ENCODE results near the gene CXCL16. TPM values are rescaled to one million over a fixed set of nuclear protein-coding genes. Genes with fewer than 3 reads are reported as not detected.
"Not testable (repeated sequence)": the region's sequence is repeated elsewhere in the genome, so short reads cannot be mapped to it uniquely, and the experiment has no call there.

CXCL16 gene
- total RNA-seq, 4 donors from 2014 or later = 12.5 to 33.9 (median 18.8) TPM

GRCh38 chr17:4719146-4719545 lies 20.6 kb downstream of the CXCL16 start:
- Histone ChIP-seq H3K9me3 (no peaks in the 10 kb centered on the region), H3K4me1 (no peaks in the 10 kb centered on the region), H3K27me3 (no peaks in the 10 kb centered on the region), H3K4me3 (no peak overlapping the region), H3K36me3 (peaks cover 35% of the 10 kb centered on the region), H3K27ac (no peak overlapping the region)
- DNase-seq (ENCODE audit: low spot score in 2 of 2) = no peak
- WGBS = 72% methylated on average over 10 of the region's 10 CpGs
- TF ChIP-seq CTCF (IDR thresholded peaks at IDR 0.05) (no peak), POLR2AphosphoS5 (IDR thresholded peaks at IDR 0.05) (no peak), EP300 (IDR thresholded peaks at IDR 0.05) (no peak), POLR2A (IDR thresholded peaks at IDR 0.05) (no peak)

- Histone ChIP-seq H3K9me3 (no peaks in the 10 kb centered on the region), H3K4me3 (no peak overlapping the region), H3K36me3 (peaks cover 35% of the 10 kb centered on the region), H3K27ac (no peak overlapping the region), H3K4me1 (no peaks in the 10 kb centered on the region), H3K27me3 (no peaks in the 10 kb centered on the region)
- WGBS = 90% methylated on average over 10 of the region's 13 CpGs
- TF ChIP-seq POLR2A (IDR thresholded peaks at IDR 0.05) = no peak
- no peak for TF ChIP-seq CTCF (IDR thresholded peaks at IDR 0.05)
- no peak for TF ChIP-seq EP300 (IDR thresholded peaks at IDR 0.05)
- TF ChIP-seq POLR2AphosphoS5 (IDR thresholded peaks at IDR 0.05) = no peak
- no peak for DNase-seq (ENCODE audit: low spot score in 2 of 2)
Observed at GRCh38 chr17:4718276-4718675, 21.5 kb downstream of the CXCL16 start.

- 86% methylated on average over 15 of the region's 17 CpGs for WGBS
- no peaks in the 10 kb centered on the region for H3K27me3 ChIP-seq
- no peak overlapping the region for H3K4me3 ChIP-seq
- H3K27ac ChIP-seq = no peak overlapping the region
- H3K9me3 ChIP-seq = no peaks in the 10 kb centered on the region
- TF ChIP-seq EP300 (IDR thresholded peaks at IDR 0.05) = no peak
- TF ChIP-seq POLR2A (IDR thresholded peaks at IDR 0.05) = no peak
- no peak for DNase-seq (ENCODE audit: low spot score in 2 of 2)
- no peaks in the 10 kb centered on the region for H3K4me1 ChIP-seq
- H3K36me3 ChIP-seq = peaks cover 35% of the 10 kb centered on the region
Observed at GRCh38 chr17:4717791-4718190, 21.9 kb downstream of the CXCL16 start.

GRCh38 chr17:4716081-4716480 lies 23.6 kb downstream of the CXCL16 start:
- Histone ChIP-seq H3K27me3 (no peaks in the 10 kb centered on the region), H3K4me3 (no peak overlapping the region), H3K9me3 (no peaks in the 10 kb centered on the region), H3K27ac (no peak overlapping the region), H3K4me1 (peaks cover 5% of the 10 kb centered on the region), H3K36me3 (peaks cover 35% of the 10 kb centered on the region)
- WGBS = 98% methylated on average over 9 of the region's 10 CpGs
- no peak for DNase-seq (ENCODE audit: low spot score in 2 of 2)
- TF ChIP-seq CTCF (IDR thresholded peaks at IDR 0.05) (no peak), EP300 (IDR thresholded peaks at IDR 0.05) (no peak), POLR2AphosphoS5 (IDR thresholded peaks at IDR 0.05) (no peak), POLR2A (IDR thresholded peaks at IDR 0.05) (no peak)

- Histone ChIP-seq H3K27me3 (no peaks in the 10 kb centered on the region), H3K4me3 (no peak overlapping the region), H3K27ac (no peak overlapping the region), H3K36me3 (peaks cover 31% of the 10 kb centered on the region), H3K9me3 (no peaks in the 10 kb centered on the region), H3K4me1 (peaks cover 9% of the 10 kb centered on the region)
- WGBS = 59% methylated on average over 3 of the region's 11 CpGs
- TF ChIP-seq POLR2A (IDR thresholded peaks at IDR 0.05) = no peak
- TF ChIP-seq POLR2AphosphoS5 (IDR thresholded peaks at IDR 0.05) = no peak
- no peak for TF ChIP-seq CTCF (IDR thresholded peaks at IDR 0.05)
- no peak for TF ChIP-seq EP300 (IDR thresholded peaks at IDR 0.05)
- no peak for DNase-seq (ENCODE audit: low spot score in 2 of 2)
Observed at GRCh38 chr17:4715063-4715744, 24.5 kb downstream of the CXCL16 start.

- not testable (repeated sequence) for DNase-seq (ENCODE audit: low spot score in 2 of 2); H3K4me3 ChIP-seq; H3K27me3 ChIP-seq; H3K9me3 ChIP-seq; H3K27ac ChIP-seq
- 74% methylated on average over 8 of the region's 15 CpGs for WGBS
- Histone ChIP-seq H3K36me3 (peaks cover 25% of the 10 kb centered on the region), H3K4me1 (peaks cover 15% of the 10 kb centered on the region)
Observed at GRCh38 chr17:4714340-4715062, 25.2 kb downstream of the CXCL16 start.

Measured in suprapubic skin (tissue), 4 donors.